ENCODE measurements around the gene NFATC2.

- TF ChIP-seq, protein P1, sequence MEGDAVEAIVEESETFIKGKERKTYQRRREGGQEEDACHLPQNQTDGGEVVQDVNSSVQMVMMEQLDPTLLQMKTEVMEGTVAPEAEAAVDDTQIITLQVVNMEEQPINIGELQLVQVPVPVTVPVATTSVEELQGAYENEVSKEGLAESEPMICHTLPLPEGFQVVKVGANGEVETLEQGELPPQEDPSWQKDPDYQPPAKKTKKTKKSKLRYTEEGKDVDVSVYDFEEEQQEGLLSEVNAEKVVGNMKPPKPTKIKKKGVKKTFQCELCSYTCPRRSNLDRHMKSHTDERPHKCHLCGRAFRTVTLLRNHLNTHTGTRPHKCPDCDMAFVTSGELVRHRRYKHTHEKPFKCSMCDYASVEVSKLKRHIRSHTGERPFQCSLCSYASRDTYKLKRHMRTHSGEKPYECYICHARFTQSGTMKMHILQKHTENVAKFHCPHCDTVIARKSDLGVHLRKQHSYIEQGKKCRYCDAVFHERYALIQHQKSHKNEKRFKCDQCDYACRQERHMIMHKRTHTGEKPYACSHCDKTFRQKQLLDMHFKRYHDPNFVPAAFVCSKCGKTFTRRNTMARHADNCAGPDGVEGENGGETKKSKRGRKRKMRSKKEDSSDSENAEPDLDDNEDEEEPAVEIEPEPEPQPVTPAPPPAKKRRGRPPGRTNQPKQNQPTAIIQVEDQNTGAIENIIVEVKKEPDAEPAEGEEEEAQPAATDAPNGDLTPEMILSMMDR (IDR thresholded peaks at IDR 0.05 in 4 of 5, conservative IDR thresholded peaks at IDR 0.05 in 1 of 5) = no peak
- no peak for TF ChIP-seq POLR2A (IDR thresholded peaks at IDR 0.05)
Measured at GRCh38 chr20:51378171-51378928, 164.2 kb downstream of the NFATC2 start.
